ENCODE data around the gene TBC1D9B. TPM values are rescaled to one million over a fixed set of nuclear protein-coding genes. Genes with fewer than 3 reads are reported as not detected.

The TBC1D9B gene
- total and polyA plus RNA-seq, 2 of the 13 experiments (the other 11 are each of a cell fraction or from before 2014, with no cell fraction given), result 35.0 to 50.0 TPM

GRCh38 chr5:179825655-179826182, 82.0 kb downstream of the TBC1D9B start (continued):
- peak; percentile 61; the same call in 1 of the 2 replicates for TF ChIP-seq ZNF563 (CRISPR knock-in tag; IDR thresholded peaks at IDR 0.05)
- peak; percentile 48; the same call in 1 of the 2 replicates for TF ChIP-seq MYC (CRISPR knock-in tag; IDR thresholded peaks at IDR 0.05; ENCODE audit: borderline replicate concordance)
- peak; percentile 79; the same call in 1 of the 2 replicates for TF ChIP-seq HNF4G (IDR thresholded peaks at IDR 0.05; ENCODE audit: borderline replicate concordance, low read depth, low read length)
- peak; percentile 82; the same call in 1 of the 2 replicates for TF ChIP-seq HNF4G (CRISPR knock-in tag; IDR thresholded peaks at IDR 0.05; ENCODE audit: borderline replicate concordance, low read depth)
- TF ChIP-seq TFDP2 (CRISPR knock-in tag; IDR thresholded peaks at IDR 0.05), result 0 out of 2 replicates have a peak, but pooled peaks have one; percentile 13
- TF ChIP-seq SP1 (IDR thresholded peaks at IDR 0.05), result no peak
- TF ChIP-seq SP1 (CRISPR knock-in tag; IDR thresholded peaks at IDR 0.05), result 0 out of 2 replicates have a peak, but pooled peaks have one; percentile 39
- TF ChIP-seq ZNF331 (CRISPR knock-in tag; IDR thresholded peaks at IDR 0.05), result peak; percentile 33; the same call in 1 of the 2 replicates
- 0 out of 2 replicates have a peak, but pooled peaks have one; percentile 27 for TF ChIP-seq CREM (IDR thresholded peaks at IDR 0.05)
- TF ChIP-seq CREM (CRISPR knock-in tag; IDR thresholded peaks at IDR 0.05), result no peak
- TF ChIP-seq HIVEP1 (CRISPR knock-in tag; IDR thresholded peaks at IDR 0.05), result peak; percentile 43; the same call in 1 of the 2 replicates
- 0 out of 2 replicates have a peak, but pooled peaks have one; percentile 59 for TF ChIP-seq ZNF710 (CRISPR knock-in tag; IDR thresholded peaks at IDR 0.05; ENCODE audit: borderline replicate concordance)
- peak; percentile 57 for TF ChIP-seq ZBTB7B (CRISPR knock-in tag; IDR thresholded peaks at IDR 0.05)
- TF ChIP-seq RARA (CRISPR knock-in tag; IDR thresholded peaks at IDR 0.05), result peak; percentile 31; the same call in 1 of the 2 replicates
- TF ChIP-seq GATAD2A (CRISPR knock-in tag; IDR thresholded peaks at IDR 0.05), result peak; percentile 61; the same call in 1 of the 2 replicates
- TF ChIP-seq ZNF574 (CRISPR knock-in tag; IDR thresholded peaks at IDR 0.05), result peak; percentile 76
- TF ChIP-seq MXI1 (IDR thresholded peaks at IDR 0.05; ENCODE audit: borderline replicate concordance, low read depth, low read length), result peak; percentile 70; the same call in 1 of the 3 replicates
- TF ChIP-seq CBX1 (IDR thresholded peaks at IDR 0.05; ENCODE audit: low read depth), result no peak
- no peak for TF ChIP-seq ZNF124 (CRISPR knock-in tag; IDR thresholded peaks at IDR 0.05)
- TF ChIP-seq NFAT5 (CRISPR knock-in tag; IDR thresholded peaks at IDR 0.05), result 0 out of 2 replicates have a peak, but pooled peaks have one; percentile 65

Data from HepG2 (cell line).